DMS53 treated with DMSO at 0.1 percent for 48 hours (cell line): Measurements from ENCODE around the gene CHRNA4.

Experiments used
- DNase-seq: peaks from one replicate; lab custom pipeline; 2025; ENCODE audit not compliant: unreplicated experiment; lab: John Stamatoyannopoulos, UW

Gene CHRNA4

DNA sequence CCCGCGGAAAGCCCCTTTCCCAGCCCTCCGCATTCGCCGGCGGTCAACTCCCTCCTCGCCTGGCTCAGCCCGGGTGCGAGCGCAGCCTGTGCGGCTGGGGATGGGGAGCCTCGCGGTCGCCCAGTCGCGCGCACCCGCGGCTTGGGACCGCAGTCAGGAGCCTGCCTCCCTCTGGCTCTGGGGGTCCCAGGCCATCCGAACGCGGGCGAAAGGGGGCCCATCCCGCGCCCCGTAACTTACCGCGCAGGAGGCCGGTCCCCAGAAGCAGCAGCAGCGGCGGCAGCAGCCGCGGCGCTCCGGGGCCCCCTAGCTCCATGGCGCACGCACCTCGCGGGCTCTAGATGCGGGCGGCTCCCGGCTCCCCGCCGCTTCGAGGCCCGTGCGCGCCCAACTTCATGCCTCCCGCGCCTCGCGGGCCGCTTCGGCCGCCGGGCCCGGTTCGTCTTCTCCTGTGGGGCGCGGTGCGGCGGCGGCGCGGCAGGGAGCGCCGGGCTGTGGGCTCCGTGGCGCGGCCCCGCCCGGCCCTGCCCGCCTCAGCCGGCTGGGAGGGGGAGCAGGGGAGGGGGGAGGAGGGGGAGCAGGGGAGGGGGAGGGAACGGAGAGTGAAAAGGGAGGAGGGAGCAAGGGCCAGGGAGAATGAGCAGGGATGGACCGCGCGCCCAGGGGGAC lies at the start of gene CHRNA4:
Gene CHRNA4, minus strand, starts transcription at position 500 of the 669 bp plus-strand sequence. Its CDS starts 184 bp downstream, at position 316.
- DNase-seq: no peak

DNA sequence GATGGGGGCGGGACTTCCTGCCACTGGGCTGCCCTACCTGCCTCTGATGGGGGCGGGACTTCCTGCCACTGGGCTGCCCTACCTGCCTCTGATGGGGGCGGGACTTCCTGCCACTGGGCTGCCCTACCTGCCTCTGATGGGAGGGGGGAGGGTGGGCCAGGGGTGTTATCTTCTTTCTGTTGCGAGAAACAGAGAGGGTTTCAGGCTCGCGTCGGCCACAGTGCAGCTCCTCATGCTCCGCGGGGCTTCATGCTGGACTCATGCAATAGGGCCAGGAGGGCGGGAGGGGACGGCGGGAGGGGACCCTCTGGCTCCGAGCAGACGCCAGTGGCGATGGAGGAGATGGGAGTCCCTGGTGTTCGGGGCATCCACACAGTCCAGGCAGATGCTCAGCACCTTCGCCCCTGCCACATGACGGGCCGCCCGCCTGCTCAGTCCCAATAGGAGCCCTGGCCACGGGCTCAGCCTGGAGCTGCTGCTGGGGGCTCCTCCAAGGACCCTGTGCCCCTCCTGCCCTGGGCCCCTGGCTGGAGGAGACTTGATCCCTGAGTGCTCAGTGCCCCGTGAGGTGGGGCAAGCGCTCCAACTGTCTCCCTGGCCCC lies 48.8 kb upstream of the CHRNA4 start:
- DNase-seq: no peak

DNA sequence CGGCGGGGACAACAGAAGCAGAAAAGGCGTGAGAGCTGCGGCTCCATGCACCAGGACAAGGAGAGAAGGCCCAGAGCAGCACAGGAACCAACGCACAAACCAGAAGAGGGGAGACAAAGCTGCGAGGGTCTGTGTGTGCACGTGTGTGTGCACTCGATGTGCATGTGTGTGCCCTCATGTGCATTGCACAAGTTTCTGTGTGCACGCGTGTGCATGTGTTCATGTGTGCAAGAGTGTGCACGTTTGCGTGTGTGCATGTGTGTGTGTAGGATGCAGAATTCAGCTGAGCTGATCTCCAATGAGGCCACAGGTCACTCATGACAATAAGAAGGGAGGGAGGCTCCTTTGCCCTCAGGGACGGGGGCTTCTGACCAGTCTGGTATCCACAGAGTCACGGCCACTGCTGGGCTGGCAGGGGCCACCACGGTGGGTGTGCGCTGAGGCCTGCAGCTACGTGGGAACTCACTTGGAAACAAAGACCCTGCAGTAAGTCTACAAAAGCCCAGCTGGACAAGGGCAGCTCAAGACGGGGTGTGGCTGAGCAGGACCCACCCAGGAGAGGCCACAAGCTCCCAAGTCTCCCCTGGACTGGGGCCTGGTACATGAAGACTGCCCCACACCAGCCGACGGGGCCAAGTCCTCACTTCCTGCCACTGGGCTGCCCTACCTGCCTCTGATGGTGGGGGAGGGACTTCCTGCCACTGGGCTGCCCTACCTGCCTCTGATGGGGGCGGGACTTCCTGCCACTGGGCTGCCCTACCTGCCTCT lies 48.1 kb upstream of the CHRNA4 start:
- DNase-seq: no peak

DNA sequence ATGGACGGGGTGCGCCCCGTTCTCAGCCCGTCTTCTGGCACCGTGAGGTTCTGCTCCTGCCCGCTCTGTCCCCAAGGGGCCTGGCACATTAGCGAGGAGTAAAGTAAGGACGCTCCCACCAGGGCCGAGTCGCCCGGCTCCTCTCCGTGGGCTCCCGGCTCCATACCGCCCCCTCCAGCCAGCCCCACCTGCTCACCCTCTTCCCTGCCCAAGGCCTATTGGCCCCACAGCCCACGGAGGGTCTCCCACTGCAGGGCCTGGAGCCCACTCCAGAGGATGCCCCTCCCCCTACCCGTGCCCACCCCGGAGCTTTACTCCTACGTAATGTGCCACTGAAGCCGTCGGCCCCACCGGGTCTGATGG lies 47.5 kb upstream of the CHRNA4 start:
- no peak for DNase-seq

DNA sequence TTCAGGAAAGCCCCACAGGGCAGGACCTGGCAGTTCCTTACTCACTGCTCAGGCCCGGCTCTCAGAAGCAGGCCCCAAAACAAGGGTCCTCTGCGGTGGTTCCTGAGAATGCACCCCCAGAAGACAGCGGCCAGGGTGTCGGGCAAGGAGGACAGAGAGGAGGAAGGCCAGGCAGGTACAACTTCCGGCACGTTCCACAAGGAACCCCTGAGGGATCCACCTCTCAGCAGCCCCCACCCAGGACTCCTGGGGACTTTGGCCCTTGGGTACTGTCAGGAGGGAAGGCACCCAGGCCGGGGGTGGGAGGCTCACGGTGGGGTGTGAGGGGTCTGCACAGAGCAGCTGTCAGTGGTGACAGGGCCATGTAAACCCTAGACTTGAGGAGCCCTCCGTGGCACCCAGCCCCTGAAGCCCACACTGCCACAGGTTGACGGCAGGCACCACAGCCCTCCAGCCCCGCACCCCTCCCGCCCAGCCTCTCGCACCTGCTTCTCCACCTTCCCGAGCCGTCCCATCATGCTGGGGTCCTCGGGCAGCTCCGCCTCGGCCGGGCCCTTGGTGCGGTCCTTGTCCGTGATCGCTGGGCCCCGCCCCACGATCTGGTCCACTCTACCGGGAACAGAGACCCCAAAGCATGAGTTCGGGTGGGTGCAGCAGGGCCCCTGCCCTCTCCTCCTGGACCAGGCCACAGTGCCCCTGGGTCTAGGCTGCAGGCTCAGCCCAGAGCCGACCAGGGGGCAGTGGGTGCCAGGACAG lies 47.0 kb upstream of the CHRNA4 start:
- no peak for DNase-seq

DNA sequence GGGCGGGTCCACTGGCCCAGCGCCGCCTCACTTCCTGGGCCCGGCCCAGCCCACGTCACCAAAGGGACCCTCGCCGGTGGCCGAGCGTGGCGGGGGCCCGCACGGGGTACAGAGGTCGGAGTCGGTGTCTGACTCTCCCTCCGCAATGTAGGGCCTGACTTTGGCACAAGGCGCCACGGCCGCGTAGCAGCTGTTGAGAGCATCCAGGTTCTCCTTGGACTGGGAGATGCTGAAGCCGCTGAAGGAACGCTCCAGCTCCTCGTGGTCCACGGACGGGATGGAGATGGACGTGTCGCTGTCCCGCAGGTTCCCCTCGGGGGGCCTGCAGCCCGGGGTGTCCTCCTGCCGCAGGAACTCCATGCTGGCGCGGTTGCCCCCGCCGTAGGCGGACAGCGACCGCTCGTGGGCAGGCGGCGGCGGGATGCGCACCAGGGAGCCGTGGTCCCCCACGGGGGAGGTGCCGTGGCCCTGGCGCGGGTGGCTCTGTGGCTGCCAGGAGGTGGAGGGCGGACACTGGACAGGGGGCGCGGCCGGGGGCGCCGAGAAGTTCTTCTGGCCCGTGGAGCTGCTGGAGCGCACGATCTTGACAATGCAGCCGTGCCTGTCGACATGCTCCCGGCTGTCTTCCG lies 45.6 kb upstream of the CHRNA4 start:
- no peak for DNase-seq

DNA sequence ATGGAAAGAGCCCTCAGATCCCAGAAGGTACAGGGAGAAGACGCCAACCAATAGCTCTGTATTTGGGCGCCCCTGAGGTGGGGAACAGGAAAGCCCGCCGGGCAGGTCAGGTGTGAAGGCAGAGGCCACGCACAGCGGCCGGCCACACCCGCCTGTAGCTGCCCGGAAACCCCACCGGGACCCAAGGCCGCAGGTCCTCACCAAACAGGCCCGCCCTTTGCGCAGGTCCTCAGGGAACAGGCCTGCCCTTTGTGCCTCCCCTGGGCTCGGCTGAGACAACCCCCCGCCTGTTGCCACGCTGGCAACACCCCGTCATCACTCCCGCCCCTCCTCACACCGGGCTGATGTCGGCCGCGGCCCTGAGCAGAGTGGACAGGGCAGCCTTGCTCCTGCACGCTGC lies 44.9 kb upstream of the CHRNA4 start:
- no peak for DNase-seq

DNA sequence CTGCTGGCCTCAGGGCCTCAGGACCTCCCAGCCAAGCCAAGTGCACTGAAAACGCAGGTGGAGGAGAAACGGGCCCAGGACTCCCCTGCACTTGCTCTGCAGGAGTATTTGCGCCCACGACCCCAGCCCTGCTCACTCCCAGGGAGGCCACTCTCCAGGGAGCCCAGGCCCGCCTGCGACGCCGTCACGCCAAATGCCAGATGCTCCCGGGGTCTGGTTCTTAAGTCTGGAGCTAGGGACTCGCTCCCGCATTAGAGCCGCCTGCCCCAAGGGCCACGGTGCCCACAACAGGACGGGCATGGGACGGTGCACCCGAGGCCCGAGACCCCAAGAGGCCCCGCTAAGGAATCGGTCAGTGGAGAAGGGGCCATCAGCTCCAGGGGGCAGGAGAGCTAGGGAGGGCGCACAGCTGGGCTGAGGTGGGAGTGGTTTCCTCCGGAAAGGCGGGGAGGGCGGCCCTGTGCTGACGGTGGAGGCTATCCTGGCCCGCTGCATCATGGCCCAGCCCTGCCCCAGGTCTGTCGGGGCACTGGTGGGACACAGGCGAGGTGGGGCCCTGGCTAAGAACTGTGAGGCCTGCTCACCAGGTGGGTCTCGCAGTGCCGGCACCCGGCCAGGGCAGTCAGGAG lies 44.1 kb upstream of the CHRNA4 start:
- no peak for DNase-seq

DNA sequence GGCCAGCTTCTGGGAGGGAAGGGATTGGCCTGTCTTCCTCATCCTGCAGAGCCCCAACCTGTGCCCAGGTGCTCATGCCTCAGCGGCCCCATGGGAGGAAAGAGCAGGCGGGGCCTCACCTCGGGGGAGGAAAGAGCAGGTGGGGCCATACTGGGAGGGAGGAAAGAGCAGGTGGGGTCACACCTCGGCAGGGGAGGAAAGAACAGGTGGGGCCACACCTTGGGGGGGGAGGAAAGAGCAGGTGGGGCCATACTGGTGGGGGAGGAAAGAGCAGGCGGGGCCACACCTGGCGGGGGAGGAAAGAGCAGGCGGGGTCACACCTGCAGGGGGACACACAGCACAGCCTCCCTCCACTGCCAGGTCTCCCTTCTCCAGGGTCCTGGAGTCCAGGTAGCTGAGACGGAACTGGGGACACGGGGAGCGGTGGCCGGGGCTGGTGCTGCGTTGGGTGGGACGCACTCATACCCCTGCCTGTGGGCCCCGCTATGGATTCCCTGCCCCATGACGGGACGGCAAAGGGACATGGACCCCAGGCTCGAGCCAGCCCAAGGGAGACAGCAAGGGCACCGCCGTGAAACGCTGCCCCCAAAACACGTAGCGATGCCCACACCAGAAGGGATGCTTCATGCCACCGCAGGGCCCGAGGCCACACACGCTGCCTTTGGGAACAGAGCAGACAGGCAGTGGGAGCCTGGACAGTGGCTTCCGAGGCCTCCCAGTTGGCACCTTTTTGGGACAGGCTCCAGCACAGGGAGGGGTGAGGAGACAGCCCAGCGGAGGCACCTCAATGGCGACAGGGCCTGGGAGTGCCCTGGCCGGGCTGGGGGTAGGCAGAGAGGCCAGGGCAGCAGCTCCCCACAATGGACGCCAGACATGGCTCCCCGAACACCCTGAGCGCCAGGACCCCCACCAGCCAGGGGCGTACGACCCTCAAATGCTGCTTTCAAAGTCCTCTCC lies 43.3 kb upstream of the CHRNA4 start:
- DNase-seq: no peak

DNA sequence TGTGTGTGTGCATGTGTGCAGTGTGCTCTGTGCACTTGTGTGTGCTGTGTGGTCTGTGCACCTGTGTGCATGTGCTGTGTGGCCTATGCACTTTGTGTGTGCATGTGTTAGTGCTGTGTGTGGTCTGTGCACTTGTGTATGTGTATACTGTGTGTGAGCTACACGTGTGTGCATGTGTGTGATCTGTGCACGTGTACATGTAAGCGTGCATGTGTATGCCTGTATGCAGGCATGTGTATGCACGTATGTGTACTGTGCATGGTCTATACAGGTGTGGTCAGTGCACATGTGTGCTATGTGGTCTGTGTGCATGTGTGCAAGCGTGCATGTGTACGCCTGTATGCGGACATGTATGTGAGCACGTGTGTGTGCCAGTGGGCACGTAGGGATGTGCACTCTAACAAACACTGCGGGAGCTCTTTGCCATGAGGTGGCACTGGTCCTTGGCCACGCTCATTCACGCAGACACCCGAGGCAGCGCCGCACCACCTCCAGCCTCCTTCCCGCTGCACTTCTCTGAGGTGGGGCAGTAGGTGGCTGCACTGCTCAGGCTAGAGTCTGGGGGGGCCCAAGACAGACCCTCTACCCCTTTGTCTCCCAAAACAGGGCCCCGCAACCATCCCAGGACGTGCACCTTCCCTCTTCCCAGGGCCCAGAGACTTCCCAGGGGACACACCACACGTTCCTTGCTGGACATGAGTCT lies 42.4 kb upstream of the CHRNA4 start:
- no peak for DNase-seq

DNA sequence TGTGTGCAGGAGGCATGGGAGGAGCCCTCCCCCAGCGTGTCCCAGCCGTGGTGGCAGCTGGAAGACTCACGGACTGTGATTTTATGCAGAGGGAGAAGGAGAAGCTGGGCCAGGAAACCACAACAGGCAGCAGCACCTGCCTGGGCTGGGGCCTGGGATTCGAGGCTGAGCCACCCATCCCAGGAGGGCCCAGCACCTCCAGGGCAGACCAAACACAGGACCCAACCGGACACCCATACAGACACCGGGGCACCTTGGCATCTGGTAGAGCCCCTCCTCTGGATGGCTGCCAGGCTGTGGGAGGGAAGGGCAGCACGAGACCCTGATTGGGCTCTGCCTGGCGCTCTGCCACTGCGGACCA lies 41.7 kb upstream of the CHRNA4 start:
- DNase-seq: no peak

DNA sequence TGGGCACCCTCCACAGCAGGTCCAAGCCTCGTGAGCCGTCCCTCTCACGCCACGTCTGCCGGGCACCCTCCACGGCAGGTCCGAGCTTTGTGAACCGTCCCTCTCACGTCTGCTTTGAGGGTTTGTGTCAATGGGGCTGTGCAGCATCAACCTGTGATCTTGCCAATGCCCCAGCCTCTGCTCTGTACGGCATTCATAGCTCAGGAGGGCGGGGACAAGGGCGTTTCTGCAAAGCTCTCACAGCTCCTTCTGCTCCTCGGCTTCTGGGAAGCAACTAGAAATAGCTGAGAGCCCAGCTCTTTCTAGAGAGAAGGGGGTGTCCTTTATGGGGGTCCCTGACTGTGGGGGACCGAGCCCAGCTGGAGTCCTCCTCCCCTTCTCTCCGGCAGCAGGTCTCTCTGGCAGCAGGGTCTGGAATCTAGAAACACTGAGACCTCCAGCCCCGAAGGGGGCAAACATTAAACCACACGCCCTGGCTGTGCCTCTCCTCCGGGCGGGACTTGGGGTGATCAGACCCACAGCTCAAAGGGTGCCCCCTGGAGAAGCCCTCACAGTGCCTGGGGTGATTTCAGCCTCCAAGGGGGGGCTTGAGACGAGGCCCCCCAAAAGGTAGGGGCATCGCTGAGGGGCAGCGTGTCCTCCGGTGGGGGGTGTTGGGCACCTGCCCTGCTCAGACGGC lies 41.2 kb upstream of the CHRNA4 start:
- no peak for DNase-seq

DNA sequence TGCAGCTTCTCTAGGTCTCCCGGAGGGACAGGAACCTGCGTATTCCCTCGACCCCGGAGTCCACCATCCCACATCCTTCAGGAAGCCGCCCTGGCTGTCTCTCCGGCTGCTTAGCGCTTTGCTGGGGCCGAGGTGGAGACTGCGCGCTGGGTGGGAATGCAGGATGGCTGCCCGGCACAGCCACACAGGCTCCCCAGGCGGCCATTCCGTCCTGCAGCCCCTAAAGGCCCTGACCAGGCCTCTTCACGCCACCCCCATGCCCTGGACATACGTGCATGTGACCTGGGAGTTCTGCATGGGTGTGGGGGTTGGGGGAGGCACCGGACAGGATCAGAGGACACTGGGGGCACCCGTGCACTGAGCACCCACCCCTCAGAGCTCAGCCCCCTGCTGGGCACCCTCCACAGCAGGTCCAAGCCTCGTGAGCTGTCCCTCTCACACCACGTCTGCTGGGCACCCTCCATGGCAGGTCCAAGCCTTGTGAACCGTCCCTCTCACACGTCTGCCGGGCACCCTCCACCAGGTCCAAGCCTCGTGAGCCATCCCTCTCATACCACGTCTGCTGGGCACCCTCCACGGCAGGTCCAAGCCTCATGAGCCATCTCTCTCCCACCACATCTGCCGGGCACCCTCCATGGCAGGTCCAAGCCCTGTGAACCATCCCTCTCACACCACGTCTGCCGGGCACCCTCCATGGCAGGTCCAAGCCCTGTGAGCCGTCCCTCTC lies 40.4 kb upstream of the CHRNA4 start:
- no peak for DNase-seq

DNA sequence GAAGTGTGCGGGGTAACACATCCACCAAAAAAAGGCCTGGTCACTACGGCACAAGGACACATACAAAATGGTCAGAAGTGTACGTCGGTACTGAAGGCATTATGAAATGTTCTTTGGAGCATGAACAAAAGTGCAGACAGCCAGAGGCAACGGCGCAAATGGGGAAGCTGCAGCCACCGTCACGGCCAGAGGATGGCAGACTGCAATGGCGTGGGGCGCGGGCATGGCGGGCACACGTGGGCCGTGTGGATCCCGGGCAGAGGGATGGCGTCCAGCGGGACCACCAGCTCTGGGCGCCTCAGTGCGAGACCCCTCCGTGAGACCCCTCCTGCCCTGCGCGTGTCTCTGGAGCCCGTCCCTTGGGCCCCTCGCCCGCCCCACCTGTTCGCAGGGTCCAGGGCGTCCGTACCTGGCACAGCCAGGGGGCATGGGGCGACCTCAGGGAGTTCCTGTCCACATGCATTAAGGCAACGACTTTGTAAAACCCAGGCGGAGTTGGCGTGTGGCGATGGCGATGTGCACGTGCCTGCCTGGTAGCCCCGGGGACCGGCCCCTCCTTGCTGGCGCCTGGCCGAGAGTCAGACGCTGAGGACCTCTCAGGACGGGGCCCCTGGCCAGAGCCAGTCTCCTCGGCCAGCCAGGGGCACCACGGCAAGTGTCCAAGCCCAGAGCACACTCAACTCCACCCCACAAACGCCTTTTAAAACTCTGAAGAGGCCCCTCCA lies 39.5 kb upstream of the CHRNA4 start:
- DNase-seq: no peak

DNA sequence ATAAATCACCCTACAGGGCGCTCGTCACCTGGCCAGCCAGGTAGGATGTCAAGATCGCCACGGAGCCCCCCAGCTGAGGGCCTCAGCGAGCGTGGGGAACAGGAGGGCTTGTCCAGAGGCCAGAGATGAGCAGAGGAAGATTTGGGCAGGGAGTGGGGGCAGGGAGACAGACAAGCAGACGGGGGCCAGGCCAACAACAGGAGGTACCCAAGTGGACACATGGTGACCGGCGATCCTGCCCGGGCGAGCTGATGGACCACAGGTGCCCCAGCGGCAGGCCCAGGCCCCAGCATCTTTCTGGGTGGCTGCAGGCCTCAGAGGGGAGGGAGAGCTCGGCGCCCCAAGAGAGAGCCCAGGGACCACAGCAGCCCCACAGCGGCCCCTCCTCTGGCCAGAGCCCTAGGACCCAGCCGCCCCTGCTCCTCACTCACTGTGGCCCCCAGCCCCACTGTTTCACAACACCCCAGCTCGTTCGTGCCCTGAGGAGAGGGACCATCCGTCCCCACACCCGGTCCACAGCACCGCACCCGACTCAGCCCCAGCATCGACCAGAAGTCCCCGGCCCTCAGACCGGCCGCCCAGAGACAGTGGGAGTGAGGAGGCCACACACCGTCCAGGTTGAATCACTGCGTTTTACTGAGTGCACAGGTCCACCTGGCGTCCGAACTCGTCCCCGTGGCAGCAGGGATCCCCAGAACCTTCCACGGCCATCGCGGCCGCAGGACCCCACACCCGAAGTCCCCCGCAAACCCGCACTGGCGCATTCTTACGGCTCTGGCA lies 38.6 kb upstream of the CHRNA4 start:
- no peak for DNase-seq

DNA sequence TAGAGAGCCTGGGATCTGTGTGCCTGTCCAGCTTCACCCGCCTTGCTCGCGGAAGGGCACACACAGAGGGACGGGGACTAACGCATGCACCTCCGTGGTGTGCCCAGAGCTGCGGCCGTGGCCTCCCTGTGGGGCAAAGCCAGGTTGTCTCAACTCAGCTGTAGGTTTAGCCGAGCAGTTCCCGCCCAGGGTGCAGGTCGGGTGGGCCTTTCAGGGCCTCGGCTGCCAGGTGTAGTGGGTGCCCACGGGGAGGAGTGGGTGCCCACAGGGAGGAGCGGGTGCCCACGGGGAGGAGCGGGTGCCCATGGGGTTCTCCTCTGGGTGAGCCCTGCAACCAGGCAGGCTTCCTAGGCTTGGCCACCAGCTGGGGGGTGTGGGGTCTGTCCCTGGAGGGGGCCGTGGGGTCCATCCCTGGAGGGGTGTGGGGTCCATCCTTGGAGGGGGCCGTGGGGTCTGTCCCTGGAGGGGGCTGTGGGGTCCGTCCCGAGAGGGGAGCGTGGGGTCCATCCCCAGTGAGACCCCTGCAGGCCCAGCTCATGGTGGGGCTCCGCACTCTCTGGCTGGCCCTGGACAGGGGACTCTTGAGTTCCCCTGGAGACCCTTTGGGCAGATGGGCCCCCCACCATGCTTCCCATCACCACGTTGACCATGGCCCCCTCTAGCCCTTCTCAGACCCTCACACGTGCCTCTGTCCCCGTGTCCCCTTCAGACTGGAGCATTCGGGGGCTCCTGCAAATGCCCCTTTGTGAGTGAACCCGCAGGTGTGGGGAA lies 37.8 kb upstream of the CHRNA4 start:
- DNase-seq: no peak
